Fibroblast of skin of back (primary cell): ENCODE data around the gene ENOSF1.

Experiments
- DNase-seq: peaks from one replicate; pipeline ENCODE4 v3.0.0-alpha.2; 2013

Gene ENOSF1

DNA sequence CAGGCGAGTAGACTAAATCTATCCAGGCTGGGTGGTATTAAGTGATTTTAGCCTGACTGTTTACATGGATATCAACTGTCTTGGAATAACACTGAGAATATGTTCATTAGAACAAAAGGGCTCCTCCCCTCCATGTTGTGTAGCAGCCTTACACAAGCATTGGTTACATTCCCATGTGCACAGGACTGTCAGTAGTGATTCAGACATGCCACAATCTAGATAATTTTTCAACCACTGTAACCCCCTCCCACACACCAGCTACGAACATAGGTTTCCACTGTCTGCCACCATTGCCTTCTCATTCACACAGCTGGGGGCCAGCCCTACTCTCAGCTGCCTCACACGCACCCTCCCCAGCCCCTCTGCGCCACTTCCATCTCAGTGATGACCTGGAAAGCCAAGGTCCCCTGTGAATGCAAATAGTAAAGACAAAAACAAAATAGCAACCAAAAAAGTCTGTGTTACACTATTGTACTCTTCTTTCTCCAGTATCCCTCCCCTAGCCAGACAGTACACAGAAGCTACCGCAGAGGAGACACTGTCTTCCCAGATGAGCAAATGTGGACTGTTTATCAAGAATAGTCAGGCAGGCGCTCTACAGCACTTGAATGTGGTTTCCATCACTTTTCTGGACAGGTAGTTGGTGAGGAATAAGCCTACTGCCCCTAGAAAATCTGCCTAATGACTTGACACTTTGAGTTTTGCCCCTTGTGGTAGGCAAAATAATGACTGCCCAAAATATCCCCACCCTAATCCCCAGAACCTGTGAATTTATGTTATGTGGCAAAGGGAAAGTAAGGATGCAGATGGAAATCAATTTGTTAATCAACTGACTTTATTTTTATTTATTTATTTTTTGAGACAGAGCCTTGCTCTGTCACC is 82.9 kb downstream of the ENOSF1 start:
- no peak for DNase-seq

DNA sequence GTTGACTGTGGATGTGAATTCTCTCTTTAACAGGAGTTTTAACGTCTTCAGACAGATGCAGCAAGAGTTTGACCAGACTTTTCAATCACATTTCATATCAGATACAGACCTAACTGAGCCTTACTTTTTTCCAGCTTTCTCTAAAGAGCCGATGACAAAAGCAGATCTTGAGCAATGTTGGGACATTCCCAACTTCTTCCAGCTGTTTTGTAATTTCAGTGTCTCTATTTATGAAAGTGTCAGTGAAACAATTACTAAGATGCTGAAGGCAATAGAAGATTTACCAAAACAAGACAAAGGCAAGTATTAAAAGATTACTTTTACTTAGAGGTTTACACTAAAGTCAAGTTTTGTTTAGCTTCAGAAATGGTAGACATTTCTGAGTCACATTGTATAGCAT is 85.2 kb downstream of the ENOSF1 start:
- DNase-seq: no peak

DNA sequence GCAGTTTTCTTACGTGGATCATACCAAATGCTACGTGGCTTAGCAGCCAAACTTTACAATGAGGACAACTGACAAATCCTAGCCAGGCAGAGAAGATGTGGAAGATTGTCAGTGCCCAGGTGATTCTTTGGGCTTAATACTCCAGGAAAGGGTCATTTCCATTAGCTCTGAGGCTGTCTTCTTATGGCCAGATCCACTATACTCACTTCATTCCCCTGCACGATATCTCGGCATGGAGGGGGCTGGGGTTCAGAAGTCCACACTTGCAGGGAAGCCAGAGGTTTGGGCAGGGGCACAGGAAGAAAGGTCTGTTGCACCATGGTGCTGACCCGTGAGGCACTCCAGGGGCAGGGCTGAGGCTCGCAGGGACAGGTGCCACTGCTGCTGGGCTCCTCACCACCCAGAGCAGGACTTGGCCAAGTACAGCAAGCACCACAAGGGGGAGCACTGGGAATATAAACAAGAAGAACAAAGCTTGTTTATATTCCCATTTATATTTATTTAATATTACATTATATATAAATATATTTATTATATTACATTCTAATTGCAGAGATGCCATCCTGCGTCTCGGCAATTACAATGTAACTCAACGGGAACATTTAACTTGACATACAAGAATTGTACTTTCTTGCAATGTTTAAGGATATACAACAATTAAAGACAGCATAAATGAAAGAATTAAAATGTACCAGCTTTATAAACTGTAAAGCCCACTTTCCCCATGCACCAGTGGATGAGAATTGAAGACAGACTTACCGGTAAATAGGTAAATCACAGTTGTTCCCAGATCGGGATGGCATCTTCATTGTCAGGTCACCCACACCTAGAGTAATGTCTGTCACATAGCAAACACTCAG is 88.4 kb downstream of the ENOSF1 start:
- peak; percentile 57 for DNase-seq

DNA sequence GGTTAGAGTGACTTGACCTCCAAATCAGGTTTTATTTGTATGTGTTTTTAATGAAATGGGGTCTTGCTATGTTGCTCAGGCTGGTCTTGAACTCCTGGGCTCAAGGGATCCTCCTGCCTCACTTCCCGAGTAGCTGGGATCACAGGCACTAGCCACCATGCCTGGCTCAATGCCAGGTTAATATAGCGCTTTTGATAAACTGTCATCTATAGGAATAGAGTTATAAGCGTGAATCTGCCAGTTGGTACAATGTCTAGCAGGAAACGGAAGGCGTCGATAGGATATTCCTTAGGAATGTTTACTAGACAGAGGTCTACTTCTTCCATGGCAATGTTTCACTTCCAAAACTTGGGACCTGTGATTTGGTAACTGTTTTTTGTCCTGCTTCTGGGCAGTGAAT is 90.1 kb downstream of the ENOSF1 start:
- no peak for DNase-seq

DNA sequence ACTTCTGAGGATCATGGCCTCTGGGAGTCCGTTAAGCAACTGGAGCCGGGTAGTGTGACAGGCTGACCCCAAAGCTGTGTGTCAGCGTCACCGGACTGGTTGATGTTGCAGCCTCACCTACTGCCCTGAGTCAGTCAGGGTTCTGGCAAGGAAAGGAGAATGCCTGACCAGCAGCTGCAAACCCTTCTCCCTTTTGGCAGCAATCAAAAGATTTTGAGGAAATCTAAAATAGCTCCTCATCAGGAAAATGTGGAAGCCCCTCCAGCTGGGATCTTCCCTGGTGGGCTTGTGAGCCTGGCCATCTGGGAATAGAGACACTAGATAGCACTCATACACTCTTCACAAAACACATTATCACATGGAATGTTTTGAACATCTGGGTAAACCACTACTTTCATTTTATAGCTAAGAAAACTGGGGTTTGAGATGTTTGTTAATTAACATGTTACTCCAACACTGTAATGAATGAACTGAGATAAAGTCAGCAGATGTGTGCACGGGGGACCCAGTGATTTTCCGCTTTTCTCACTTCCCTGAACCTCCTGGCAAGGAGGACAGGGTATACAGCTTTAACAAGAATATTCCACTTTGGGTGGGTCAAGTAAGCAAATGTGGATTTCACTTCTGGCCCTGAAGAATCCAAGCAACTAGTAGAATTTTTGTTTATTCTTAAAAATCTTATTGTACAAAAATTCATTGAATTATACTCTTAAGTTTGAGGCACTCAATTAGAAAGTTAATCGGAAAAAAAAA is 91.0 kb downstream of the ENOSF1 start:
- no peak for DNase-seq
